Skeletal muscle tissue (tissue), 4 donors: ENCODE measurements around the gene COA8. TPM values are rescaled to one million over a fixed set of nuclear protein-coding genes. Genes with fewer than 3 reads are reported as not detected.

Experiments used
- H3K27ac ChIP-seq: one replicate; pipeline ENCODE4 v1.7.0; 2013; ENCODE audit warnings: mild to moderate bottlenecking, low read depth, low read length, inconsistent platforms
- H3K27me3 ChIP-seq, 3 donors: one replicate each; pipeline ENCODE4 v1.7.0; 2013; ENCODE audit warnings: low read length in 3 of 3; ENCODE audit not compliant: control insufficient read depth in 3 of 3, insufficient read depth in 3 of 3
- H3K36me3 ChIP-seq, 3 donors: one replicate each; pipeline ENCODE4 v1.7.0; 2013; ENCODE audit warnings: low read length in 3 of 3; ENCODE audit not compliant: control insufficient read depth in 3 of 3, insufficient read depth in 3 of 3
- H3K4me1 ChIP-seq, 3 donors: one replicate each; pipeline ENCODE4 v1.7.0; 2013; ENCODE audit warnings: low read length in 3 of 3, mild to moderate bottlenecking in 3 of 3; ENCODE audit not compliant: control insufficient read depth in 3 of 3, insufficient read depth in 3 of 3
- H3K4me3 ChIP-seq, 3 donors: one replicate each; pipeline ENCODE4 v1.7.0; 2013; ENCODE audit warnings: low read length in 3 of 3
- H3K9ac ChIP-seq, 3 donors: one replicate each; pipeline ENCODE4 v1.7.0; 2013; ENCODE audit warnings: low read length in 3 of 3, mild to moderate bottlenecking in 3 of 3, moderate library complexity in 2 of 3, low read depth in 1 of 3
- H3K9me3 ChIP-seq, 3 donors: one replicate each; pipeline ENCODE4 v1.7.0; 2013; ENCODE audit warnings: low read length in 3 of 3; ENCODE audit not compliant: control insufficient read depth in 3 of 3
- total RNA-seq: library from RNA; depleted of rRNA; stranded (reverse); fragments of >200 nt; gene quantifications from one replicate; pipeline ENCODE4 v1.2.3, GENCODE V29; 2014
- donor health status: Osteomylitis.

Gene COA8
- total RNA-seq, 1 donor from 2014 or later, result 28.2 TPM

GRCh38 chr14:103526247-103526913, 36.4 kb upstream of the COA8 start:
- peaks cover 0 to 11% (median 8%) of the 10 kb centered on the region in 3 donors for H3K36me3 ChIP-seq
- H3K9ac ChIP-seq, result no peak overlapping the region
- H3K9me3 ChIP-seq, result no peaks in the 10 kb centered on the region
- H3K27me3 ChIP-seq, result peaks cover 2 to 8% (median 4%) of the 10 kb centered on the region in 3 donors
- peaks cover 35 to 46% (median 44%) of the 10 kb centered on the region in 3 donors for H3K4me1 ChIP-seq
- no peak overlapping the region for H3K27ac ChIP-seq
- no peak overlapping the region for H3K4me3 ChIP-seq

GRCh38 chr14:103526914-103527248, 35.9 kb upstream of the COA8 start:
- Histone ChIP-seq H3K4me1 (peaks cover 35 to 48% (median 45%) of the 10 kb centered on the region in 3 donors), H3K36me3 (peaks cover 2 to 11% (median 8%) of the 10 kb centered on the region in 3 donors), H3K9ac (no peak overlapping the region), H3K27ac (no peak overlapping the region), H3K9me3 (no peaks in the 10 kb centered on the region), H3K4me3 (no peak overlapping the region), H3K27me3 (peaks cover 2 to 8% (median 4%) of the 10 kb centered on the region in 3 donors)

GRCh38 chr14:103527408-103528145, 35.2 kb upstream of the COA8 start:
- H3K36me3 ChIP-seq, result peaks cover 4 to 18% (median 13%) of the 10 kb centered on the region in 3 donors
- H3K4me3 ChIP-seq, result peak overlapping the region; percentile 75 to 93 (median 83)
- H3K27me3 ChIP-seq, result peaks cover 0 to 4% (median 0%) of the 10 kb centered on the region in 3 donors
- H3K27ac ChIP-seq, result peak overlapping the region; percentile 92
- H3K9me3 ChIP-seq, result no peaks in the 10 kb centered on the region
- peak overlapping the region; percentile 83 to 89 (median 86) for H3K9ac ChIP-seq
- peaks cover 35 to 45% (median 42%) of the 10 kb centered on the region in 3 donors for H3K4me1 ChIP-seq

- peaks cover 5 to 22% (median 16%) of the 10 kb centered on the region in 3 donors for H3K36me3 ChIP-seq
- peak overlapping the region; percentile 75 to 93 (median 83) for H3K4me3 ChIP-seq
- H3K9me3 ChIP-seq, result no peaks in the 10 kb centered on the region
- H3K27me3 ChIP-seq, result peaks cover 0 to 4% (median 0%) of the 10 kb centered on the region in 3 donors
- peak overlapping the region; percentile 83 to 89 (median 86) for H3K9ac ChIP-seq
- H3K4me1 ChIP-seq, result peaks cover 35 to 41% (median 38%) of the 10 kb centered on the region in 3 donors
- peak overlapping the region; percentile 92 for H3K27ac ChIP-seq
Measured at GRCh38 chr14:103528146-103528586, 34.6 kb upstream of the COA8 start.

GRCh38 chr14:103528587-103529382, 34.0 kb upstream of the COA8 start, which contains the start of gene TRMT61A:
Gene TRMT61A, plus strand, starts transcription at chr14:103529196. Its CDS starts 783 bp downstream, at chr14:103529979.
- Histone ChIP-seq H3K4me1 (peaks cover 35 to 39% (median 37%) of the 10 kb centered on the region in 3 donors), H3K9me3 (no peaks in the 10 kb centered on the region), H3K9ac (peak within 1 kb of the TSS; percentile 83 to 90 (median 86))

GRCh38 chr14:103529383-103530365, 33.1 kb upstream of the COA8 start:
- Histone ChIP-seq H3K4me3 (peak overlapping the region; percentile 83 to 93 (median 89)), H3K36me3 (peaks cover 5 to 22% (median 16%) of the 10 kb centered on the region in 3 donors), H3K27ac (peak overlapping the region; percentile 62), H3K27me3 (no peaks in the 10 kb centered on the region), H3K9me3 (no peaks in the 10 kb centered on the region), H3K9ac (peak overlapping the region; percentile 78 to 90 (median 79)), H3K4me1 (peaks cover 35 to 39% (median 35%) of the 10 kb centered on the region in 3 donors)

More at GRCh38 chr14:103528587-103529382, 34.0 kb upstream of the COA8 start, which contains the start of gene TRMT61A:
- H3K4me3 ChIP-seq, result peak within 1 kb of the TSS; percentile 83 to 93 (median 89)
- H3K27ac ChIP-seq, result peak within 1 kb of the TSS; percentile 92
- H3K36me3 ChIP-seq, result peaks cover 5 to 22% (median 16%) of the 10 kb centered on the region in 3 donors
- H3K27me3 ChIP-seq, result peaks cover 0 to 1% (median 0%) of the 10 kb centered on the region in 3 donors

GRCh38 chr14:103530390-103530789, 32.4 kb upstream of the COA8 start:
- peaks cover 5 to 24% (median 18%) of the 10 kb centered on the region in 3 donors for H3K36me3 ChIP-seq
- H3K4me3 ChIP-seq, result peak overlapping the region in 2 of 3 donors; percentile 83 to 93
- peak overlapping the region in 1 of 3 donors; percentile 90 for H3K9ac ChIP-seq
- H3K4me1 ChIP-seq, result peaks cover 34 to 39% (median 35%) of the 10 kb centered on the region in 3 donors
- H3K9me3 ChIP-seq, result no peaks in the 10 kb centered on the region
- H3K27ac ChIP-seq, result no peak overlapping the region
- no peaks in the 10 kb centered on the region for H3K27me3 ChIP-seq

- Histone ChIP-seq H3K27ac (no peak overlapping the region), H3K36me3 (peaks cover 5 to 27% (median 18%) of the 10 kb centered on the region in 3 donors), H3K9ac (no peak overlapping the region), H3K4me1 (peaks cover 34 to 39% (median 35%) of the 10 kb centered on the region in 3 donors), H3K4me3 (no peak overlapping the region), H3K27me3 (no peaks in the 10 kb centered on the region), H3K9me3 (no peaks in the 10 kb centered on the region)
Measured at GRCh38 chr14:103530831-103531230, 31.9 kb upstream of the COA8 start.
